ENCODE data around the gene CDK5R2.
A peak's percentile ranks its signal among the peaks of the same experiment; 100 is the strongest.

CDK5R2 gene

GRCh38 chr2:218990052-218990451 is 30.6 kb downstream of the CDK5R2 start:
- DNase-seq = no peak

DNA sequence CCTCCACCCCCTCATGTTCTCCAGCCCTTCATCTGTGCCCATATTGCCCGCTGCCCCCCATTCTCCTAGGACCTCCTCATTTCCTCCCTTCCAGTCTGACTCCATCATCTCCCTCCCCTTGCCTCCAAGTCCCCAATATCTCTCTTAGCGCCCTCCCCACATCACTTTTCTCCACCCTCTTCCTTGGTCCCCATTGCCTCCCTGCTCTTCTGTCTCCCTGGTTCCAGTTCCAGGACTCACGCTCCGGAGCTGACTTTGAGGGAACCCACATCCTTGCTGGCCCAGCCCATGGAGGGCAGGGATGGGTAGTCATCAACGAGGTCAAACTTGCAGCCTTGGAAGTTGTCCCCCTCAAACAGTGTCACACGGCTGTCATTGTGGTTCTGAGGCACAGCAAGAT is 31.1 kb downstream of the CDK5R2 start:
- no peak for DNase-seq

GRCh38 chr2:218991674-218992168 is 32.3 kb downstream of the CDK5R2 start:
- no peak for DNase-seq

- no peak for DNase-seq
These were observed 32.7 kb downstream of the CDK5R2 start for GRCh38 chr2:218992196-218992595.

GRCh38 chr2:218992703-218993344 is 33.4 kb downstream of the CDK5R2 start:
- DNase-seq = no peak

DNA sequence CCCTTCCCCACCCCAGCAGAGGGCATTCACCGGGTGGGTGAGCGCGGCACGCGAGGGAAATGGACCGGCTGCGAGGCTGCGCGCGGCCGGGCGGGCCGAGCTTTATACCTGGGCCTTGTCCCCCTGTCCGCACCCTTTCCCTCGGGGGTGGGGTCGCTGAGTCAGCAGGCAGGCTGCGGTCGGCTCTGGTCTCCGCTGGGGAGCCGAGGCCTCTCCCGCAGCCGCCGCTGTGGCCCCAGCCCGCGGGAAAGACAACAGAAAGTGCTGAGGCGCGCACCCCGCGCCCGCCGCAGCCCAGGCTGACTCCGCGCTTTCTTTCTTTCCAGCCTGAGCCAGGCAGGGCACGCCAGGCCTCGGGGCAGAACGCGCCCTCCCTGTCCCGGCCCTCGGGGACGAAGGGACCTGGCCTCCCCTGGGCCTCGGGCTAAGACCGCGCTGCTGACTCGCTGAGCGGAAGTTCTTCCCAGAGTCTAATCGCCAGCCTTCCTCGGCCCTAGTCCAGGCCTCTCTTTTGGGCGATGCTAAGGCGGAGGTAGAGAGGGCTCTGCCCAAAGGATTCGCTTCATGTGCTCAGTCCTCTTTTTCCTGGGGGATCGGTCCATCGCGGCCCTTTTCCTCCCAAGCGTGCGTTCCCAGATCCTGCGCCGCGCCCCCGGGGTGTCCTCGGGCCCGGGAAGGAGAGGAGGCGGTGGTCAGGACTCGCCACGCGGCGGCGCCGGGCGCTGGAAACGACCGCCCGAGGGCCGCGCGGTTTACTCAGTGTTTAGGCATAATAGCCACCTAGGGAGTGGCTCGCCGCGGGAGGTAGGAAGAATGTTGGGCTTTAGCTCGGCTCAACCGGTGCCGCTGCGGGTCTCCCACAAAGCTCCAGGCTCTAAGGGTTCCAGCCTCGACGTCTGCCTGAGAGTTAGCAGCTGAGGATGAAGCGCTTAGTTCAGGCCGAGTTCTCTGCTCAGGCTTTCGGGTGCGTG is 34.2 kb downstream of the CDK5R2 start, which contains the start of gene CRYBA2:
Gene CRYBA2, minus strand, starts transcription at position 78 of the 971 bp plus-strand sequence. CDS start 246 bp downstream, outside the sequence.
- DNase-seq = no peak

DNA sequence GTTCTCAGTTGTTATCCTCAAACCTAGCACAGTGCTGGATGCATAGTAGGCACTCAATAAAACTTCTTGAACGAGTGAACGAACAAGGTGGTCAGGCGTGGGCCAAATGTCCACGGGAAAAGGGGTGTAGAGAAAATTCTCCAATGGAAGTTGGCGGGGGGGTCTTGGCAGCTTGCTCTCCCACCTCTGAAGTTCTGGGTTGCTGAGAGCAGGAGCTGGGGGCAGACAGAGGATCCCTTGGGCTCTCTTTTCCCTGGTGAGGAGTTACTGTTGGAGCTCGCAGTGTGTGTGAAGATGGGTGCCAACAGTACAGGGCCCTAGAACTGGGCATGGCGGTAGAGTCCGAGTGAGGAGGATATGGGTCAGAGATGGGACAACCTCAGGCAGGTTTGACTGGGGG is 36.1 kb downstream of the CDK5R2 start:
- no peak for DNase-seq

- DNase-seq = peak; percentile 13
These were observed 36.7 kb downstream of the CDK5R2 start for GRCh38 chr2:218995972-218996711.

DNA sequence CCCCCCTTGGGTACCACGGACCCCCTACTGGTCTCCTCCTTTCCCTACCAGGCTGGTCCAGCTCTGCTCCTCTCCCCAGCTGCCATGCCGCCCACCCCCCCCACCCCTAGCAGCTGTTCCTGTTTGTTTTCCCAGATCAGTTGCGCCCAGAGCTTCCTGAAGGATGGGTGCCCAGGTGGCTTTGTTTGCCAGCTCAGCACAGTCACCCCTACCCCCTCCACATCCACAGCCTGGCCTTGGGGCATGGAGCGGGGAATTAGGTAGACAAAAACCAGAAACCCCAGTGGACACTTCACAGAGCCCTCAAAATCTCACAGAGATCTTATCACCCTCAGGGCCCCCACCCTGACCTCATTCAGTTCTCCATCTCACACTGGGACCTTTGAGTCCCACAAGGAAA is 37.5 kb downstream of the CDK5R2 start:
- no peak for DNase-seq

DNA sequence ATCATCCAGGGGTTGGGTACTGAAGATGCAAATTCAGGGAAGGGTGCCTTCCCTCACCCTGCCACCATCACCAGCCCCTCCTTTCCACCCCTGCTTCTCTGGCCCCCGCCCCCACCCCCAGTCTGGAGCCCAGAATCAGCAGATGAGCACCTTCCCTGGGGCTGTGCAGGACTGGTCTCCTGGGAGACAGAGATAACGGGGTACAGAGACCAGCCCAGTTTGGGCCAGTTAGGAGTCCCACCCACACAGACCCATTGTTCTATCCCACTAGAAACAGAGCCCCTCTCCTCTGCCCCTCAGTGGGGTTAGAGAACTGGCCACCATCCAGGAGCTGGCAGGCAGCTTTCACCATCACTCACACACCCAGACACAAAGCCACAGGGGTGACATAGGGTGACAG is 38.3 kb downstream of the CDK5R2 start:
- no peak for DNase-seq

DNA sequence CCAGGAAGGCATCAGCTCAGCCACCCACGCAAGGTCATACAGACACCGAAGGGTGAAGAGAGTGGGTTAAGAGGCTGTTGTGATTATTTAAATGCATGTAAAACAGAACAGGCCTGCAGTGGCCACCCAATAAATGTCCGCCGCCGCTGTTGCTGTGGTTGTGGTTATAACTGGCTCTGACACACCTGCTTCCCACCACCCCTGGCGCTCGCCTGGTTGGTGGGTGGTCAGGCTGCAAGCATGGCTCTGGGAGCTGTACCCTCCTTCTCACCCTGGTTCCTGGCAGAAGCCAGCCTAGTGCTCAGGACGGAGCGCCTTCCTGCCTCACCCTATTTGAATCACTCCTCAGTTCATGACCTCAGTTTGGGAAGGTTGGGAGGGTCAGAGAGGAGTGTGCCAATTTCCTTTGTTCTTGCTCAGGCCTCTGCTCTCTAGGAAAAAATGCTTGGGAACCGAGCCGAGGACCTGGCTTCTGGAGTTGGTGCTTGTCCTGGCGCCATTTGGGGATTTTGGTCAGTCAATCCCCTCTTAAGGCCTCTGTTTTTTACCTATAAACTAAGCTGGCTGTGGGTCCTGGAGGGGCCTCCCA is 39.0 kb downstream of the CDK5R2 start:
- DNase-seq = no peak

DNA sequence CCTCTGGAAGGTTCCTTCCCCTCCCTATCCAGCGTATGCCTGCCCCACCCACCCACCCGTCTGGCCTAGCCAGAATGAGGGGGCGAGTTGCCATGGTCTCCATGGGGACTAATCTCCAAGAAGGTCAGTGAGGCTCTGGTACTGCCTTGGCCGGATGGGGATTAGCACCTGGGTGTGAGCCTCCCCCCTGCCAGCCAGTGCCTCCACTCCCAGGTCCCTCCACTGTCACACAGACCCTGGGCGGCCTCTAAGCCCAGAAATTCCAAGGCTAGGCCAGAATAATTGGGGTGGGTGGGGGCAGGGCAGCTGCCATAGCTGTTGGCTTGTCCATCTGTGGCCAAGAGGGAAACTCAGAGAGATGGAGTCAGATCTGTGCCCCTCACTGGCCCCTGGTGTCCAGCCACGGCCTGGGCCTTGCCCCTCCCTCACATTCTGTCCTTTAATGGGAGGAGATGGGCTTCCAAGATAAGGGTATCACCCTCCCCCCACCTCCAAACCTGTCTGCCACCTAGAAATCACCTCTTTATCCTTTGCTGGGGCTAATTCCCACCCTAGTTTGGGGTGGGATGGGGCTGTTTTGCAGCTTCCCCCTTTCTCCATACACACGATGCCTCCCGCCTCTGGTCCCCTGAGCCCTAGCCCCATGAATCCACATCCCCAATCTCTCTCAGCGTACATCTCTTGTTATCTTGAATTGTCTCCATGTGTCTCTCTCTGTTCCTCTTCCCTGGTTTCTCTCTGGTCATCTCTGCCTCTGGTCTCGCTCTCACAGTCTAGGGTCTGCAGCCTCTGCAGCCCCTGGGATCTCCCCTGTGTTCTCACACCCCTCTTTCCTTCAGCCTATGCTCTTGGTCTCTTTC is 39.8 kb downstream of the CDK5R2 start:
- DNase-seq = no peak

GRCh38 chr2:218999881-219000568 is 40.6 kb downstream of the CDK5R2 start:
- DNase-seq = no peak

GRCh38 chr2:219000569-219000960 is 41.1 kb downstream of the CDK5R2 start:
- no peak for DNase-seq

DNA sequence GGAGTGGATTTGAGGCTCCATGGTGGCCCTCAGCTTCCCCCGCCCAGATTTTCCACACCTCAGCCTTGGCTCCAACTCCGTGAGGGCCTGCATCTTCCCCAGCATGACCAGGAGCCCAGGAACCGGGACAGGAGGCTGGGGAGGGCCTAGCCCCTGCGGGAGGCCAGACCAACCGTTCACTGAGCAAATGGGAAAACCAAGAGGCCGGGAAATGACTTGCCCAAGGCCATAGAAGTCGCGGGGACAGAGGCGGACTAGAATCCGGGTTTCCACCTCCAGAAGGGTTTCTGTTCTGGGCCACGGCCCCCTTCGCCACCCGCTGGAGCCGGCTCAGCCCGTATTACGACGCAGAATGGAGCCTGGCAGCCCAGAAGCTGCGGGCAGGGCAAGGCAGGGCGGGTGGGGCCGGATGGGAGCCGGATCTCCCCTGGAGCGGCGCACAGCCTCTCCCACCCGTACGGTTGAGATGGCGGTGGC is 41.7 kb downstream of the CDK5R2 start:
- DNase-seq = no peak

DNA sequence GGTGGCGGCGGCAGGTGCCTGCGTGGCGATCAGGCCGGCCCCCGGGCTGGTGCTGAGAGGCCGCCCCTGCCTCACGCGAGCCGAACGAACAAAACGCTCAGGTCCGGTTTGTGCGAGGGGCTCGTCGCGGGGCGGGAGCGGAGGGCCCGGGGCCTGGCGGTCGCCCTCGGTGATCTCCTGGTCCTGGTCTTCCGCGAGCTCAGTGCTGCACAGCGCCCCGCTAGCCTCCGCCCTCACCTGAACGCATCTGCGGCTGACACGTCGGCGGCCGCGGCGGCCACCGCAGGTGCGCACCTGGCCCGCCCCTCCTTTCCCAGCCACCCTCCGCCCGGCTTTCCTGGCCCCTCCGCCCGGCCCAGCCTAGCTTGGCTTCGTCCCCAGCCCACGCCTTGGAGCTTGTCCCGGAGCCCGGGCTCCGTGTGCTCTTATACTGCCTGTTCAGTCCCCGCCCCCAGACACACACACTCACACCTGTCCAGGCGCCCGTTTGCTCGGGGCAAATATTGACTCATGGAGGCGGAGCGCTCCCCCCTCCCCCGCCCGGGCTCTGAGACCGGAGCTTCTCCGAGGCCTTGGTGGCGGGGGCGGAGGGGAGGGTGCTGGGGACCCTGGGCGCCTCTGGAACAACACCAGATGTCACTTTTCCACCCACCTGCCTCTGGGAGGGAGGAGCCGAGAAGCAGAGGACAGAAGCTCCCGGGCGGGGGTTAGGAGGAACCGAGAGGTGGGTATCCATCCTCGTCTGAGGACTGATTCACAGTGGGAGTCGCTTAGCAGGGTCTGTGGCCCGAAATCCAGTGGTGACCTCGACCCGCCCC is 42.3 kb downstream of the CDK5R2 start:
- no peak for DNase-seq

DNA sequence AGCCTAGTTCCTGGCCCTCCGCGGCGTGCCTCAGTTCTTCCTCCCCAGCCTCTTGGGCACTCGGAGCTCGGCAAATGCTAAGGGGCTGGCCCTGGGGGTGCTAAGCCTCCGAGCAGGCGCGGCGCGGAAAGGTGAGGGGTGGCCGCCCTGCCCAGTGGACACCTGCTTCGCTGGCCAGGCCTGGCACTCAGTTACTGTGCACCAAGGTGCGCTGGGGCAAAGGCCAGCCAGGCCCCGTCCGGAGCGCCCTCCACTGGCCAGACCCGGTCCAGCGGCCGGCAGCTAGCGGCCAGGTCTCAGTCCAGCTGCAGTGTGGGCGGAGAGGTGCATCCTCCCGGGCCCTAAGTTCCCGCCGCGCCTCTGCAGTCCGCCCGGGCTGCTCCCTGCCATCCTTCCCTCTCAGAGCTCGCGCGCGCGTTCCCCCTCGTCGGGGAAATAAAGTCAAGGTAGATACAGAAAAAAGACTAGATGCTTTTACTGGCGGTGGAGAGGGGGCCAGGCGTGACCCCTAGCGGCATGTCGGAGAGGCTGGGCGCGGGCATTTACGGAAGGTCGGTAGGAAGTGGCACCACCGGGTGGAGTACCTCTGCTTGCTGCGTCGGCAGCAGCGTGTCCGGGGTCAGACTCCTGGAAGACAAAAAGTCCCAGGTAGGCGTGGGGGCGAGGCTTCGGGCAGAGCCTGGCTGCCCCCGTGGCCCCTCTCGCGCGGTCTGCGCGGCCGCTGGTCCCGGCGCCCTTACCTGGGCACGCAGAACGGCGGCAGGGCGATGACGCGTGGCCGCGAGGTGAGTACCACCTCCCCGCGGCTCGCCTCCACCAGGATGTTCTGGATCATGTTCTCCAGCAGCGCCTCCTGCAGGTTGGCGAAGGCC is 43.2 kb downstream of the CDK5R2 start:
- DNase-seq = no peak

DNA sequence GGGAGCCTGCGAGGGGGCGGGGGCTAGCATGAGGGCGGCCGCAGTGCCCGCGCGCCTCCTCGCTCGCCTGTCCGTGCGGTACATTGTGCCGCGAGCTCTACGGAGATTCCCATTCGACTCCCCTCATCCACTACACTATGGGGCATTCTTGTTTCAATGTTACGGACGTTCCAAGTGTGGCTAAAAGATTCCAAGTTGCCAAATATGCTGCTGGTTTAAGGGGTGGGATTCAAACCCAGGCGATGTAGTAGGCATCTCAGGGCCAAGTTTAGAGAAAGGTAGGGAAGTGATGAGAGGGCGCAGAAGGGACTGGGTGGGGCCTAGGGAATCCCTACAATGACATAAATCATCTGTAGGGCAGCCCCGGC is 43.8 kb downstream of the CDK5R2 start:
- DNase-seq = no peak

- no peak for DNase-seq
These were observed 44.5 kb downstream of the CDK5R2 start for GRCh38 chr2:219003979-219004378.
